Measurements from ENCODE around the gene CUL7.

GRCh38 chr6:43053545-43054205 lies at the start of gene CUL7:
- TF ChIP-seq, protein P1, sequence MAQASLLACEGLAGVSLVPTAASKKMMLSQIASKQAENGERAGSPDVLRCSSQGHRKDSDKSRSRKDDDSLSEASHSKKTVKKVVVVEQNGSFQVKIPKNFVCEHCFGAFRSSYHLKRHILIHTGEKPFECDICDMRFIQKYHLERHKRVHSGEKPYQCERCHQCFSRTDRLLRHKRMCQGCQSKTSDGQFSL (CRISPR knock-in tag; IDR thresholded peaks at IDR 0.05), result no peak
- TF ChIP-seq, protein P1 (tag; IDR thresholded peaks at IDR 0.05), result no peak
- TF ChIP-seq, protein P2, sequence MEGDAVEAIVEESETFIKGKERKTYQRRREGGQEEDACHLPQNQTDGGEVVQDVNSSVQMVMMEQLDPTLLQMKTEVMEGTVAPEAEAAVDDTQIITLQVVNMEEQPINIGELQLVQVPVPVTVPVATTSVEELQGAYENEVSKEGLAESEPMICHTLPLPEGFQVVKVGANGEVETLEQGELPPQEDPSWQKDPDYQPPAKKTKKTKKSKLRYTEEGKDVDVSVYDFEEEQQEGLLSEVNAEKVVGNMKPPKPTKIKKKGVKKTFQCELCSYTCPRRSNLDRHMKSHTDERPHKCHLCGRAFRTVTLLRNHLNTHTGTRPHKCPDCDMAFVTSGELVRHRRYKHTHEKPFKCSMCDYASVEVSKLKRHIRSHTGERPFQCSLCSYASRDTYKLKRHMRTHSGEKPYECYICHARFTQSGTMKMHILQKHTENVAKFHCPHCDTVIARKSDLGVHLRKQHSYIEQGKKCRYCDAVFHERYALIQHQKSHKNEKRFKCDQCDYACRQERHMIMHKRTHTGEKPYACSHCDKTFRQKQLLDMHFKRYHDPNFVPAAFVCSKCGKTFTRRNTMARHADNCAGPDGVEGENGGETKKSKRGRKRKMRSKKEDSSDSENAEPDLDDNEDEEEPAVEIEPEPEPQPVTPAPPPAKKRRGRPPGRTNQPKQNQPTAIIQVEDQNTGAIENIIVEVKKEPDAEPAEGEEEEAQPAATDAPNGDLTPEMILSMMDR (IDR thresholded peaks at IDR 0.05 in 2 of 3, conservative IDR thresholded peaks at IDR 0.05 in 1 of 3; ENCODE audit: insufficient read depth in 2 of 3, low read depth in 1 of 3, low read length in 3 of 3), result 0 out of 6 replicates have a peak, but pooled peaks of 1 of the 3 experiments have one; percentile 4
- TF ChIP-seq SMARCA4 (IDR thresholded peaks at IDR 0.05) (peak; percentile 28; the same call in 1 of the 2 replicates), SMAD1 (IDR thresholded peaks at IDR 0.05; ENCODE audit: low read depth, low read length, partially characterized antibody) (no peak), MECOM (CRISPR knock-in tag; IDR thresholded peaks at IDR 0.05) (no peak), POLR2A (conservative IDR thresholded peaks at IDR 0.05) (peak; percentile 97), CHD2 (IDR thresholded peaks at IDR 0.05; ENCODE audit: low read depth, low read length) (peak; percentile 16; the same call in 1 of the 2 replicates), CBX5 (IDR thresholded peaks at IDR 0.05; ENCODE audit: borderline replicate concordance, low read depth) (no peak), IFI16 (CRISPR knock-in tag; IDR thresholded peaks at IDR 0.05) (no peak)
